WI38 (cell line): ENCODE measurements around the gene DMBX1.

Source experiments
- H3K4me3 ChIP-seq: 2 replicates; pipeline ENCODE4 v1.5.1; 2011; ENCODE audit warnings: low read depth, mild to moderate bottlenecking, control low read depth, low read length
- CTCF ChIP-seq: IDR thresholded peaks from 2 replicates; pipeline ENCODE4 v1.5.1; 2012; ENCODE audit warnings: low read depth, mild to moderate bottlenecking, control low read depth, low read length

Gene DMBX1

GRCh38 chr1:46490406-46490655, 695 bp downstream of the DMBX1 start:
- no peak for TF ChIP-seq CTCF
- H3K4me3 ChIP-seq, result no peak overlapping the region

GRCh38 chr1:46490656-46491442, 1.2 kb downstream of the DMBX1 start:
- no peak for TF ChIP-seq CTCF
- no peak overlapping the region for H3K4me3 ChIP-seq

GRCh38 chr1:46491443-46492268, 2.0 kb downstream of the DMBX1 start:
- TF ChIP-seq CTCF, result no peak
- H3K4me3 ChIP-seq, result no peak overlapping the region

GRCh38 chr1:46492269-46492853, 2.7 kb downstream of the DMBX1 start:
- H3K4me3 ChIP-seq, result no peak overlapping the region
- TF ChIP-seq CTCF, result no peak

GRCh38 chr1:46492871-46493270, 3.2 kb downstream of the DMBX1 start:
- TF ChIP-seq CTCF, result no peak
- no peak overlapping the region for H3K4me3 ChIP-seq

GRCh38 chr1:46493316-46494032, 3.8 kb downstream of the DMBX1 start:
- no peak for TF ChIP-seq CTCF
- no peak overlapping the region for H3K4me3 ChIP-seq
